GM21576 (cell line): ENCODE measurements around the gene PI16.

Experiments
- ATAC-seq: cut with Tn5 transposase; IDR thresholded peaks from one replicate; pipeline ENCODE4 v1.9.1; 2021; ENCODE audit warnings: mild to moderate bottlenecking, moderate library complexity; ENCODE audit not compliant: unreplicated experiment

PI16 gene

GRCh38 chr6:36955136-36955535 lies 598 bp downstream of the PI16 start:
- no peak for ATAC-seq

GRCh38 chr6:36955671-36956445 lies 1.3 kb downstream of the PI16 start:
- no peak for ATAC-seq

DNA sequence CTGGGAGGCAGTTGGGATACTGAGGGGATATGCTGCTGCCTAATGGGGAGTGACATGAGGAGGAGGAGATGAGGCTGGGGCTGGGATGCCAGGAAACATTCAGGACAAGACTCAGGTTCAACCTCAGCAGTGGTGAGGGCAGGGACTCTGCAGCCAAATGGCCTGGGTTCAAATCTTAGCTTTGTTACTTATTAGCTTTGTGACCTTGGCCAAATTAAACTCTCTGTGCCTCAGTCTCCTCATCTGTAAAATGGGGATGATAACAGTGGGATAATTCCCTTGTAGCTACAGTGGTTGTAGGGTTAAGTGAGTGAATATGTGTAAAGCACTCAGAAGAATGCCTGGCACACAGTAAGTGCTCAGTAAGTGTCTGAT lies 1.9 kb downstream of the PI16 start:
- ATAC-seq = no peak

DNA sequence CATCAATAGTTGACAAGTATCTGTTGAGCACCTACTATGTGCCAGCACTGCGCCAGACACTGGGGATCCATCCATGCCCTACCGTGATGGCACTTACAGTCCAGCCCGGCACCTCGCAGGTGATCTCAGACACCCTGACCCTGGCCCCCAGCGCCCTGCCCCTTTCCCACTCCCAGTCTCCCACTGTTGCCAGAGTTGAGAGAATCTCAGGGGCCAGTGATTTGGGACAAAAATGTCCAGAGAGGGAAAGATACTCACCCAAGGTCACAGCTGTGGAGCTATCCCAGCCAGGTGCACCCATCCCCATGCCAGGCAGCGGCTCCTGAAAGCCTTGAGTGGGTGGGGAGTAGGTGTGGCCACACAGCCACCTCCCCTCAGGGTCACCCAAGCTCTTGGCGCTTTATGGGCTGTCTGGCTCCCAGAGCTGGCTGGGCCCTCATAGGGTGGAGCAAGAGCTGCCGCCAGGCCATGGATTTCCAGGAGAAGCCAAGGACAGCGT lies 3.3 kb downstream of the PI16 start:
- ATAC-seq = no peak

GRCh38 chr6:36958775-36959554 lies 4.4 kb downstream of the PI16 start:
- no peak for ATAC-seq

DNA sequence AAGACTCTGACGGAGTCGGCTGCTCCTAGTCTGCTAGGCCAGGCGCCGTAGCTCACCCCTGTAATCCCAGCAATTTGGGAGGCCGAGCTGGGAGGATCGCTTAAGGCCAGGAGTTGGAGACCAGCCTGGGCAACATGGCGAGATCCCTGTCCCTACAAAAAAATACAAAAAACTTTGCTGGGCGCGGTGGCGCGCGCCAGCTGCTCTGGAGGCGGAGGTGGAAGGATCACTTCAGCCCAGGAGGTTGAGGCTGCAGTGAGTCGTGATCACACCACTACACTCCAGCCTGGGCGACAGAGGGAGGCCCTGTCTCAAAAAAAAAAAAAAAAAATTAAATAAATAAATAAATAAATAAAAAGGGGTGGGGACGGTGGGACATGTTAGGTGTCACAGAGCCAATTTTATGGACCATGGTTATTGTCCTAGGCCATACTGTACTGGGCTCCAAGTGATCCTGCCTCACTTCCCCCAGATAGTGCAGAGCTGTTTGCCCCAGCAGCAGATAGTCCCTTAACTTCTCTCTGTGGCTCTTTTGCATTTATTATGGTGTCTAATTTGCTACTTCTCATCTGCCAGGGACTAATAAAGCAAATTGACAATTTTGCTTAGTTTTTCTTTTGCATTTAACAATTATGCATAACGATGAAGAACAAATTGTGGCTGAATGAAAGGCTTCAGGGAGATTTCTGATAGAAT lies 5.2 kb downstream of the PI16 start:
- no peak for ATAC-seq

- no peak for ATAC-seq
Observed at GRCh38 chr6:36961441-36962435, 7.2 kb downstream of the PI16 start.

DNA sequence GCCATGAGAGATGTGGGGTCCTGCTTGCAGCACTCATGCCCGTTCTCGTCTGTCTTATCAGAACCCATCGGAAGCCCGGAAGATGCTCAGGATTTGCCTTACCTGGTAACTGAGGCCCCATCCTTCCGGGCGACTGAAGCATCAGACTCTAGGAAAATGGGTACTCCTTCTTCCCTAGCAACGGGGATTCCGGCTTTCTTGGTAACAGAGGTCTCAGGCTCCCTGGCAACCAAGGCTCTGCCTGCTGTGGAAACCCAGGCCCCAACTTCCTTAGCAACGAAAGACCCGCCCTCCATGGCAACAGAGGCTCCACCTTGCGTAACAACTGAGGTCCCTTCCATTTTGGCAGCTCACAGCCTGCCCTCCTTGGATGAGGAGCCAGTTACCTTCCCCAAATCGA lies 8.3 kb downstream of the PI16 start:
- ATAC-seq = no peak

DNA sequence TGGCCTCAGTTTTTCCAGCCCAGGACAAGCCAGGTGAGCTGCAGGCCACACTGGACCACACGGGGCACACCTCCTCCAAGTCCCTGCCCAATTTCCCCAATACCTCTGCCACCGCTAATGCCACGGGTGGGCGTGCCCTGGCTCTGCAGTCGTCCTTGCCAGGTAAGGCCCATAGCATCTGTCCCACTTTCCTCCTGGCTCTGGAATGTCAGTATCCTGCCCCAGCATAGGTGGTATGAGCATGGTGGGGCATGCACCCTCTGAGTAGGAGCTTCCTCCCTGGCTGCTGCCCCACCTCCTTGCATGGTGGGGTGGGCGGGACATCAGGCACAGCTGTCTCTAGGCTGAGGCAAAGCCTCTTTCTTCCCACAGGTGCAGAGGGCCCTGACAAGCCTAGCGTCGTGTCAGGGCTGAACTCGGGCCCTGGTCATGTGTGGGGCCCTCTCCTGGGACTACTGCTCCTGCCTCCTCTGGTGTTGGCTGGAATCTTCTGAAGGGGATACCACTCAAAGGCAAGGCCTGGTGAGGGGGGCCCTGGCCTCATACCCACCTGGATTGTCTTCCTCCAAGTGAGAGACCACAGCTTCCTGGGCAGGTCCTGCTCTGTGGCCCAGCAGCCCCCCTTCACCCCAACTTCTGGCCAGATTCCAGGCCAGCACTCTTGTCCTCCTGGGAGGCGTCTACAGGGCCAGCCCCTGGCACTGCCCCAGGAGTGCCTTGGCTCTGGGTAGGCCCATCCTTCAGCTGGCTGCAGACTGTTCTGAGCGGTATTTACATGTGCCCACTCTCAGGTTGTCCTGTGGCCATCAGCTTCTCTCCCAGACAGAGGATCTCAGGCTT lies 9.1 kb downstream of the PI16 start:
- no peak for ATAC-seq

DNA sequence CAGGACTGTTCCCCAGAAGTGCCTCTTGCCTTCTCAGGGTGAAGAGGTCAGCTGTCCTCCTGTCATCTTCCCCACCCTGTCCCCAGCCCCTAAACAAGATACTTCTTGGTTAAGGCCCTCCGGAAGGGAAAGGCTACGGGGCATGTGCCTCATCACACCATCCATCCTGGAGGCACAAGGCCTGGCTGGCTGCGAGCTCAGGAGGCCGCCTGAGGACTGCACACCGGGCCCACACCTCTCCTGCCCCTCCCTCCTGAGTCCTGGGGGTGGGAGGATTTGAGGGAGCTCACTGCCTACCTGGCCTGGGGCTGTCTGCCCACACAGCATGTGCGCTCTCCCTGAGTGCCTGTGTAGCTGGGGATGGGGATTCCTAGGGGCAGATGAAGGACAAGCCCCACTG lies 9.8 kb downstream of the PI16 start:
- no peak for ATAC-seq

GRCh38 chr6:36964908-36965307 lies 10.4 kb downstream of the PI16 start:
- no peak for ATAC-seq

DNA sequence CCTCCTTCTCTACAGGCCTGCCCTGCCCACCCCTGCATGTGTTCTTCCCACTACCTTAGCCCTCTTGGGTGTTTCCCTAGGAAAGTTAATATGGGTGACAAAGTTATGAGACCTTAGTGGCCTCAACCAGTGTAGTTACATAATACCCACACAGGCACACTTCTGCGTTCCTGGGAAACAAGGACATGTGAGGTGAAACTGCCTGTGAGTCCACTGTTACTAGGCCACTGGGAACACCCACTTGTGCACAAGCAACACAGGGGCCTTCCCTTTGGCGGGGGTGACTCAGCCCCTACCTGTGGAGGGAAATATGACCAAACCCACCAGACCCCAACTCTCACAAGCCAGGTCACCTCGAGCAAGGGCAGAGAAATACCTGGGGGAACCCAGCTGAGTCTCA lies 12.8 kb downstream of the PI16 start:
- no peak for ATAC-seq

DNA sequence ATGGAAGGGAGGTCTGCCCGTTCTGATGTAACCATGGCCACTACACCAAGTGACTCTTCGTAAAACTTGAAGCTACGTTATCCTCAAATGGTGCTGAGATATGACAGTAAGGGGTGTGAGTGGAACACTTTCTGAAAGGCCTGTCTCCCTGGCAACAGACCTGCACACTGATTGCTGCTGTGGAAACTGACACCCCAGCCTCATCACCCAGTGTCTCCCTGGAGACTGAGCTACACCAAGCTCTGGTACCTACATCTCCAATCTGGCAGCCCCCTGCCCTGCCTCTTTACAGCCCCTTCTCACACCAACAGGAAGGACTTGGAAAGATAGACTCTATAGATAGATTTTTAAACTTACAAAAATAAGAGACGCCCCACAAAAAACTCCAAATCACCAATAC lies 13.2 kb downstream of the PI16 start:
- ATAC-seq = no peak

- ATAC-seq = no peak
Observed at GRCh38 chr6:36968266-36968977, 13.9 kb downstream of the PI16 start.

DNA sequence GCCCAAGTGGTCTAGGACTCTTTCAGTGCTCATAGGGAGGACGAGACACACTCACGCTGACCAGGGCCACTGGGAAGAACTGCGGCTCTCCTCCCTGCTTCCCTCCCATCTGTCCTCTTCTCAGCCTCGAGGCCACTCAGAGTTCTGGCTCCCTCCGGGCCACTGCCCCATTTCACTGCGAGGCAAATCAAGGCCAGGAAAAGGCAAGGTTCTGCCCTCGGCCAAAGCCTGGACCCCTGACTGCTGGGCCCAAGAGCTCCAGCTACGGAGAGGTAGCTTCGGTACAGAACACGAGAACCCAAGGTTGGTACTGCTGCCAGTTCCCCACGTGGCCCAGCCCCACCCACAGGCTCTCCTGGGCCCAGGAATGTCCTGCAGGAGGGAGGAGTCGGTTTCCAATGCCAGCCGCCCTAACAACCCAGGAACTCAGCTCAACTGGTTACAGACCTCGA lies 14.7 kb downstream of the PI16 start:
- ATAC-seq = no peak

- ATAC-seq = no peak
Observed at GRCh38 chr6:36969988-36970891, 15.7 kb downstream of the PI16 start.

DNA sequence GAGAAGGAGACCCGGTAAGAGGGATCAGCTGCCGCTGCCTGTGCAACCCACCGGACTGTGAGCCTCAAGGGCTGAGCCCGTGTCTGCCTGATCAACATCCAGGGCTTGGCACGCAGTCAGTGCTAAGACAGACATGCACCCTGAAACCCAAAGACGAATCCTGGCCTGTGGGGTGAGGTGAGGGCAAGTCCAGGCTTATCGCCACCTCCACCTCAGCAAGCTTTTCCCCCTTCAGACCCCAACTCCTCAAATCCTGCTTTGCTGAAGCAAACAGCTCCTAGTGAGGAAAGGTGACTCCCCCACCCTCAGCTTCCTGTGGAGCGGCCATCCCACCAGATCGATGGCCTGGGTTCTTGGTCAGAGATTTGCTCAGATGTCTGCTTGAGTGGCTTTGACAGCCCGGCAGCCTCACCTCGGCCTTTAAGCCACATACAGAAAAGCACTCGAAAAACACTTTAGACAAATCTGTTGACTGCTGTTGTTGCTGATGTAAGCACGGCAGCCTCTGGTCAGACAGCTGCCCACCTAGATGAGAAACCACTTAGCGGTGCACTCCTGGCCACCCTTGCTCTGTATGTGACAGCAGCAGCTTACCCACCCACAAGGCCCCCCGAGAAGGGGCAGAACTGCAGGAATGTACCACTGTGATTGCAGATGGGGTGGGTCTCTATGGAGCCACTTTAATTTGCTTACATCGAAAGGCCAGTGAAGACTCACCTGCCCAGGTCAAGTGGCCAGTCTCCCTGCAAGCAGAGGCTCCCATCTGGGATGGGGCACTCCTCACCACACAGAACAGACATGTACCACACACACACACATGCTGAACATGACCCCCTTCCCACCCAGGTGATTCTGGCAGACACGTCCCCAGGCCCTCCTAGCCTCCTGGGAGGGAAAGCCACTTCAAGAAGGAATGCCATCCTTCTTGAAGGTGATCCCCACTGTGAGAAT lies 16.6 kb downstream of the PI16 start:
- no peak for ATAC-seq
